ENCODE measurements around the gene MMP1.

The MMP1 gene

DNA sequence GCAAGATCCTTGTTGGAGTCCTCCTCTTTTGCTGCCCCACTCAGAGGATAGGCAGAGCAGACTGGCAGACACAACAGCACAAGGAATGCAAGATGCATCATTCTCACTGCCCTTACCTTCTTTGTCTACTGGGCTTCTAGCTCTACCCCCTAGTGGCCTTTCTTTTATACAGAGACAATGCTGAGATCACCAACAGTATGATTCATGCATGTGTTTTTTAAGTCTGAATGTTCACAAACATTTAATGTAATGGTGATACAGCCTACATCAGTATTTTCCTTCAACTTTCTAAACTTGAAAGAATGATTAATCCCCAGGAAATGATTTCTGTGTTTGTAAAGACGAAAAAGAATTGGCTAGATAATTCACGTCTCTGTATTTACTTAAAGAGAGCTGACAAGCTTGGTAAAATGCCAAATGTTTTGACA, 17.5 kb downstream of the MMP1 start, which contains the start of gene MMP10:
TSS of gene MMP10 (minus strand) at position 138 of the 428 bp plus-strand sequence. CDS start at position 101, 37 bp downstream.
- no peak within 1 kb of the TSS for H3K27ac ChIP-seq (ENCODE audit: low read depth, low read length)
- H3K9ac ChIP-seq (ENCODE audit: low read length): no peak within 1 kb of the TSS
- no peak within 1 kb of the TSS for H2AFZ ChIP-seq (ENCODE audit: low read depth, low read length, severe bottlenecking)
- no peaks in the 10 kb centered on the region for H3K9me2 ChIP-seq (replicated peaks; ENCODE audit: insufficient read depth, low read length)
- no peak within 1 kb of the TSS for H3K4me3 ChIP-seq (ENCODE audit: insufficient read depth, low read length, poor library complexity, severe bottlenecking)
- H3F3A ChIP-seq (ENCODE audit: insufficient read depth): no peaks in the 10 kb centered on the region
- no peaks in the 10 kb centered on the region for H3K36me3 ChIP-seq (ENCODE audit: low read length)
- H3K79me2 ChIP-seq (ENCODE audit: insufficient read depth, low read length): no peaks in the 10 kb centered on the region
- TF ChIP-seq CTCF (IDR thresholded peaks at IDR 0.05; ENCODE audit: insufficient read depth, low read length, poor library complexity, severe bottlenecking) (peak; percentile 12), EZH2phosphoT487 (conservative IDR thresholded peaks at IDR 0.05; ENCODE audit: low read length) (no peak)
- H3K27me3 ChIP-seq (ENCODE audit: low read length): no peaks in the 10 kb centered on the region
- H4K20me1 ChIP-seq (ENCODE audit: low read depth, low read length): no peaks in the 10 kb centered on the region
- H3K9me3 ChIP-seq (ENCODE audit: insufficient read depth, low read length): no peaks in the 10 kb centered on the region
- no peak within 1 kb of the TSS for H3K4me2 ChIP-seq (ENCODE audit: low read depth, low read length, poor library complexity, severe bottlenecking)

DNA sequence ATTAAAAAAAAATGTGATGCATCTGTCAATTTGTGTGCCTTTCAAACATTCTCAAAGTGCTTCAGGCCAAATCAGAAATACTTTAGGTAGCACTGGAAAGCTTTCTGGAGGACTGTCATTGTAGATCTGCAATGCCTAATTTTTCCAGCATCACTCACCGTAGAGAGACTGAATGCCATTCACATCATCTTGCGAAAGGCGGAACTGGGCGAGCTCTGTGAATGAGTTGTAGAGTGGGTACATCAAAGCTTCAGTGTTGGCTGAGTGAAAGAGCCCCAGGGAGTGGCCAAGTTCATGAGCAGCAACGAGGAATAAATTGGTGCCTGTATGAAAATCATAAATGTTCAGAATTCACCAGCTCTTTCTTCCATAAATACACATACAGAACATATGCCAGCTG, 21.5 kb downstream of the MMP1 start:
- Histone ChIP-seq H4K20me1 (ENCODE audit: low read depth, low read length) (no peaks in the 10 kb centered on the region), H3K27ac (ENCODE audit: low read depth, low read length) (no peak overlapping the region), H3K27me3 (ENCODE audit: low read length) (no peaks in the 10 kb centered on the region), H3K4me2 (ENCODE audit: low read depth, low read length, poor library complexity, severe bottlenecking) (no peak overlapping the region), H3K9me2 (replicated peaks; ENCODE audit: insufficient read depth, low read length) (no peaks in the 10 kb centered on the region), H3K79me2 (ENCODE audit: insufficient read depth, low read length) (no peaks in the 10 kb centered on the region), H2AFZ (ENCODE audit: low read depth, low read length, severe bottlenecking) (no peak overlapping the region), H3K4me3 (ENCODE audit: insufficient read depth, low read length, poor library complexity, severe bottlenecking) (no peak overlapping the region), H3K36me3 (ENCODE audit: low read length) (no peaks in the 10 kb centered on the region), H3F3A (ENCODE audit: insufficient read depth) (no peaks in the 10 kb centered on the region), H3K9ac (ENCODE audit: low read length) (no peak overlapping the region), H3K9me3 (ENCODE audit: insufficient read depth, low read length) (no peaks in the 10 kb centered on the region)
- no peak for TF ChIP-seq CTCF (IDR thresholded peaks at IDR 0.05; ENCODE audit: insufficient read depth, low read length, poor library complexity, severe bottlenecking)
- no peak for TF ChIP-seq EZH2phosphoT487 (conservative IDR thresholded peaks at IDR 0.05; ENCODE audit: low read length)

- TF ChIP-seq EZH2phosphoT487 (conservative IDR thresholded peaks at IDR 0.05; ENCODE audit: low read length): no peak
- TF ChIP-seq CTCF (IDR thresholded peaks at IDR 0.05; ENCODE audit: insufficient read depth, low read length, poor library complexity, severe bottlenecking): no peak
Measured at GRCh38 chr11:102773386-102773785, 24.6 kb downstream of the MMP1 start.

More at GRCh38 chr11:102773386-102773785, 24.6 kb downstream of the MMP1 start:
- no peaks in the 10 kb centered on the region for H4K20me1 ChIP-seq (ENCODE audit: low read depth, low read length)
- H3F3A ChIP-seq (ENCODE audit: insufficient read depth): no peaks in the 10 kb centered on the region
- no peaks in the 10 kb centered on the region for H3K79me2 ChIP-seq (ENCODE audit: insufficient read depth, low read length)
- no peak overlapping the region for H3K4me2 ChIP-seq (ENCODE audit: low read depth, low read length, poor library complexity, severe bottlenecking)
- H3K4me3 ChIP-seq (ENCODE audit: insufficient read depth, low read length, poor library complexity, severe bottlenecking): no peak overlapping the region
- H3K27ac ChIP-seq (ENCODE audit: low read depth, low read length): no peak overlapping the region
- no peaks in the 10 kb centered on the region for H3K9me3 ChIP-seq (ENCODE audit: insufficient read depth, low read length)
- no peak overlapping the region for H2AFZ ChIP-seq (ENCODE audit: low read depth, low read length, severe bottlenecking)
- no peaks in the 10 kb centered on the region for H3K36me3 ChIP-seq (ENCODE audit: low read length)
- H3K9me2 ChIP-seq (replicated peaks; ENCODE audit: insufficient read depth, low read length): no peaks in the 10 kb centered on the region
- no peaks in the 10 kb centered on the region for H3K27me3 ChIP-seq (ENCODE audit: low read length)
- H3K9ac ChIP-seq (ENCODE audit: low read length): no peak overlapping the region

Measured in SU-DHL-6 (cell line).